GM19395 (cell line): ENCODE results near the gene COMMD8.

ENCODE experiments used
- ATAC-seq: cut with Tn5 transposase; IDR thresholded peaks from one replicate; pipeline ENCODE4 v1.9.1; 2021; ENCODE audit warnings: mild to moderate bottlenecking, moderate library complexity; ENCODE audit not compliant: unreplicated experiment

Gene COMMD8

DNA sequence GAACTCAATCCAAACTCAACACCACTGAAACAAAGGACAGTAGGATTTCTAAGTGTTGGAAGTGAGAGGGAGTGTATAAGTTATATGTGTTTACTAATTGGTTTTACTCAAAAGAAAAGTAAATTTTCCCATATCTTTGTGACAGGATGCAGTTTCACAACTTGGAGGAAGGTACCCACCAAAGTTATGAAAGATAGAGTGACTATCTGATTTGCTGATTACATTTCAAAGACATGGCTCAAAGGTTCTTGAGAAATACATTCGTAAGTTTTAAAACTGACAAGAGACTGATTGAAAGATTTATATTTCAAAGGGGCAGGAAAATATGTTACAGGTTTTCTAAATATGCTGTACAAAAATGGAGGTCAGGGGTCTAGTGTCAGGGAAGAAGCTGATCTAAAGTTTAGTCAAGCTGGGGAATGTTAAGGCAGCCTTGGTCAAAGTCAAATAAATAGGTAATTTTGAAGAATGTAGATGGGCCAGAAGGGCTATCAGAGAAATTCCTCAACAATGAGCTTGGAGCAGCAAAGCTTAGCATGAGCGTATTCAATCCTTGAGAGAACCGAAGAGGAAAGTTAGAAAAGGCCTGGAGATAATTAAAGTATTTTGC is 9.7 kb upstream of the COMMD8 start:
- ATAC-seq, result no peak

GRCh38 chr4:47471591-47471990 is 8.1 kb upstream of the COMMD8 start:
- no peak for ATAC-seq

GRCh38 chr4:47471064-47471463 is 7.6 kb upstream of the COMMD8 start:
- no peak for ATAC-seq

DNA sequence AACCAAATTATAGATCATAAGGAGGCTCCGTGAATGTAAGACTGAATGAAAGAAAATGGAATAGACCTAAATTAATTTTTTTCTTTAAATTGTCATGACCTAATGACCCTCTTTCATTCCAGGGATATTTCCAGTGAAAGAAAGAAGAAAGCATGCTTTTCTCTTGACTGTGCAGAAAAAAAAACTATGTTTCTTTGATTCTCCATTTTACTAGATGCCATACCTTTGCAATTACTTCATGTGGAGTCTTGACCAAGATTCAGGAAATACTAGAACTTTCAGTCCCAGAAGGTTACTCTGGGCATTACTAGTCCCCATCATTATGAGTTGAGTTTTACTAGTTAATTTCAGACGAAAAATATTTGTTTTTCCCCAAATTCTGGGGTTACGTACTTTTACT is 6.4 kb upstream of the COMMD8 start:
- no peak for ATAC-seq

DNA sequence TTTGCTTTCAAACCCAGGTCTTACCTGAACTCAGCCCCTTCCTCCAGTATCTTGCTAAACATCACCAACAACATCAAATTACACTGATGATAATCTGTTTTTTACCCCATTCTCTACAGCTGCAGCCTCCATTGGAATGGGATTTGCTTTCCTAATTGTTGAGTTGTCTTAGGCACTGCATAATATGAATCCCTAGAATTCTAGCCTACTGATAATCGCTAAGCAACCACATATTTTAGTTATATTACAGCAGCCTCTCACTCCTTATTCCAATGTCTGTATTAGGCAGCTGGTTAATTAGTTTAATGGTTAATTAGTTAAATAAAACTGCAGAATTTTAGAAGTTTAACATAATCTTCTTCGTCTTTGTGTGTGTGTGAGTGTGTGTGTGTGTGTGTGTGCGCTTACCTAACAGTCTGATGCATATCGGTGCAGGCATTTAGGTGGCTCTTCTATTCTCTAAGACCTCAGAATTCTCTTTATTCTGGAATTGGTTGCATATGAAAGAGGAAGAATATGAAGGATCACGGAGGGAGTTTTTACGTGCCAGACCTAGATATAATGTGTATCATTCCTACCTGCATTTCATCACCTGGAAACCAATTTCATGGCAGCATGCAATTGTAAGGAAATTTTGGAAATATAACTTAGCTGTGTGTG is 5.3 kb upstream of the COMMD8 start:
- ATAC-seq, result no peak

DNA sequence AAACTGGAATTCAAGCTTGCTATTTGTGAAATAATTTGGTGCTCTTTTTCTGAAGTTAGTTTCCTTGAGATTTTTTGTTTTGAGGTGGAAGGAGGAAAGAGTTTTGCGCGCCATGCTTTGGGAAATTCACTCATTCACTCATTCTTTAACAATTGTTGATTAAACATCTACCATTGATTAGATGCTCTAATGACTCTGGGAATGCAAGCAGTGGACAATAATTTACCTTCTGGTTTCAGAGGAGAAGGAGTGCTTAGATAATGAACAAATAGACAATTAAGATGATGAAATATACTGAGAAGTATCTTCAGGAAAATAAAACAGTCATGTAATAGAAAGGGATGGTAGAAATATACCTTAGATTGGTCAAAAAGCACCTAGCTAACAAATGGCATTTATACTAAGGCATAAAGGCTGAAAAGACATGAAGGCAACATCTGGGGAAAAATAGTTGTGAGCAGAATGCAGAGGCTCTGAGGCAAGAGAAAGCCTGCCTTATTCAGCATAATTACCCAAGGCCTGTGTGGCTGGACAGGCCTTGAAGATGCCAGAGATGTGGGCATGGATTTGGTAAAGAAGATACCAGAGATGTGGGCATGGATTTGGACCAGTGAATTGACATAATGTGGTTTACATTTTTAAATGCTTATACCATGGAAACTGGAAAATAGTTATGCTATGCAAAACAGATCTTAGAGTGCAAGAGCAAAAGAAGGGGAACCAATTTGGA is 2.7 kb upstream of the COMMD8 start:
- no peak for ATAC-seq

DNA sequence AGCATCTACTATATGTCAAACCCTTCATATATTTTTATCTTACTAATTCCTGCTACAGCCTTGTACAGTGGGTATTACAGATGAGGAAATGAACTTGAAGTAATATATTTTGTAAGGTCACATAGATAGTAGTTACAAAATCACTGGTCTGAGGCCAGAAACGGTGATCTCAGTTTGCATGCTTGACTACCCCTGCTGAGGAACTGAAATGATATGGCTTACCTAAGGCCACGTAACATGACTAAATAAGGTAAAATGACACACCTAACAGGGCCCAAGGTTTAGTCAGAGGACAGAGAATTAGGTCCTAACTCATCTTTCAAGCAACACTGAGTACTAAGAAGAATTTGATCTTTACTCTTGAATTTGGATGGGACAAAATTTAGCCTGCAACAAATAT is 1.5 kb upstream of the COMMD8 start:
- ATAC-seq, result peak; percentile 42

- peak; percentile 39 for ATAC-seq
Observed at GRCh38 chr4:47462799-47463234, 685 bp downstream of the COMMD8 start.

- ATAC-seq, result no peak
Observed at GRCh38 chr4:47451657-47452056, 11.8 kb downstream of the COMMD8 start.

DNA sequence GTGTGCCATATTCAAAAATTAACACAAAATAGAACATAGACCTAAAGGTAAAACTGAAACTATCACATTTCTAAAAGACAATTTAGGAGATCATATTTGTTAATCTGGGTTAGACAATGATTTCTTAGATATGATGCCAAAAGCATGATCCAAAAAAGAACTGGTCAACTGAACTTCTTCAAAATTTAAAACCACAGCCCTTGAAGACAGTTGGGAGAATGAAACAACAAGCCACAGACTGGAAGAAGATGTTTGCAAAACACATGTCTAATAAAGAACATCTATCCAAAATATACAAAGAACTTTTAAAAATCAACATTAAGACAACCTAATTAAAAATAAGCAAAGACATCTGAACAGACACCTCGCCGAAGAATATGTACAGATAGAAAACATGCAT is 19.5 kb downstream of the COMMD8 start:
- ATAC-seq, result no peak

GRCh38 chr4:47442980-47443379 is 20.5 kb downstream of the COMMD8 start:
- peak; percentile 83 for ATAC-seq

DNA sequence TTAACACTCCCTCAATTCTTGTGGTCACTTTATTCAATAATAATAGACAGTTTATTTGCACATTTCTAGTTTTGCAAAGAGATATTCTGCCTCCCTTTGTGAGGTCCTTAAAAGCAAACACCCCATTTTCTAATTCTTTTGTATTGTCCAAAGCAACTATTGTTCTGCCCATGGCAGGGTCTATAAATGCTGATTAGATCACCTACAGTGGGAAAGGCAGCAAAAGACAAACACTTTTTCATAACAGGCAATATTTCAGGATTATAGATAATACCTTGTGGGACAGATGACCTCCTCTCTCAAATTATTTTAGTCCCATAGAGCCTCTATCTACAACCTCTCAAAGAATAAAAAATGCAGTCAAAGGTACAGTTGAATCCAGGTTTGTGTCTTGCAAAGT is 28.6 kb downstream of the COMMD8 start:
- no peak for ATAC-seq

GRCh38 chr4:47432749-47433148 is 30.8 kb downstream of the COMMD8 start:
- ATAC-seq, result no peak

DNA sequence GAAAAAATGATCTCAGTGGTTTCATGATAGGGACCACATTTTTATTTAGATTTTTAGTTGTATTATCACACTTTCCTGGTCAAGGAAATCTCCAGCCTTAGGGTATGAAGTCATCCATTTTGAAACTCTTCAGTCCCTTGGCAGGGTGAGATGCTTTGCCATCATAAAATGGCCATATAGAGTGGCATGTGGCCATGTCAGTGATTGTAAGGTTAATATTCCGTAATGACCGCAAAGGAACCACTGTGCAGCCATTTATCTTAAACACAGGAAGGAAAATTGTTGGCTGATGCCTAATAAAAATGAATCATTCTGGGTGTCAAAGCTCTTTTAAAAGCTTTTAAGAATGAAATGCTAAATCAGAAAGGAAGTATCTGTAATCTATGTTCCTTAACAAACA is 35.6 kb downstream of the COMMD8 start:
- ATAC-seq, result no peak

DNA sequence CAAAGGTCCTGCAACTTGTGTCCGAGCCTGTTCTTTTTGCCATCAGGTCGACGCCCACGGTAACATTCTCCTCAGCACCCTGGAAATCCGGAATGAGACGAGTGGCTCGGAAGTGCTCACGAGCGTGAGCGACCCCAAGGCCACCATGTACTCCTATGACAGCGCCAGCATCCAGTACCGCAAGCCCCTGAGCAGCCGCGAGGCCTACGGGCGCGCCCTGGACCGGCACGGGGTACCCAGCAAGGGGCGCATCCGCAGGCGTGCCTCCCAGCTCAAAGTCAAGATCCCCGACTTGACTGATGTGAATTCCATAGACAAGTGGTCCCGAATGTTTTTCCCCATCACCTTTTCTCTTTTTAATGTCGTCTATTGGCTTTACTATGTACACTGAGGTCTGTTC is 37.9 kb downstream of the COMMD8 start:
- ATAC-seq, result no peak

- ATAC-seq, result no peak
Observed at GRCh38 chr4:47419296-47419695, 44.2 kb downstream of the COMMD8 start.

DNA sequence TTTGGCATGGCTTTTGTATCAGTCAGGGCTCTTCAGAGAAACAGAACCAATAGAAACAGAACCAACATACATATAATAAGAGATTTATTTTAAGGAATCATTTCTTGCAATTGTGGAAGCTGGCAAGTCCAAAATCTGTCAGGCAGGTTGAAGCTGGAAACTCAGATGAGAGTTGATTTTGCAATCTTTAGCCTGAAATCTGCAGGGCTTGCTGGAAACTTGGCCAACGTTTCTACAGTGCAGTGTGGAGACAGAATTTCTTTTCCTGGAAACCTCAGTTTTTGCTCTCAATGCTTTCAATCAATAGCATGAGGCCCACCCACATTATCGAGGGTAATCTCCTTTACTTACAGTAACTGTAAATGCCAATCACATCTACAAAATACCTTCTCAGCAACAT is 45.4 kb downstream of the COMMD8 start:
- no peak for ATAC-seq

DNA sequence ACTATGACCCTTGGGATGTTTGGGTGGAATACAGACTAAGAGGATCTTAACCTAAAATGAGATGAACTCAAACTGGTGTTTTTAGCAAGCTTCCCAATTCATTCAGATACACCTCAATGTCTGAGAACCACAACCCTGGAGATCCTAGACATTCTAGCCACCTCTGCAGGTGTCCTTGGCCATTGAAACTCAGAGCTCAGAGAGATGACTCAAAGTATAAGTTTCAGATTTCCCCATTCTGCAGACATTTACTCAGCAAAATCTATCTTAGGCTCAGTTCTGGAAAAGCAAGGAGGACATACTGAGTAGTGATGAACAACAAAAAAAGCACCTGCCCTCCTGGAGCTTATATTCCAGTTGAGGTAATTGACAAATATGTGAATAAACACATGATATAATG is 47.8 kb downstream of the COMMD8 start:
- ATAC-seq, result peak; percentile 72

DNA sequence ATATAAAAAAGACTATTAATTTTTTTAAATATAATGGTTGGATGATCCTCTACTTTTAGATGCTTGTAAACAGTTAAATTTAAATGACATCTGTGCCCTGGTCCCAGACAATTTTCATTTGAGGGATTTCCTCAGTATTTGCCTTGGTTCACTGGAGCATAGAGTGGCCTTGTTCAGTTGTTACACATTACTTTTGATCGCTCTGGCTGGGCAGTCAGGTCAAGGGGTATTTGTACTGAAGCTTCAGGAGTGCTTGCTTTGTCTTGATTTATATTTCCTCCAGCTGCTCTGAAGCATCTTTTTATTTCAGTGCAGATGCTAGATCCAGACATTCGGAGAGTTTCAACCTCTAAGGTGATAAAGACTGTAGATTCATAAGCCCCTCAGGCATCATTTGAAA is 50.0 kb downstream of the COMMD8 start:
- peak; percentile 44 for ATAC-seq

DNA sequence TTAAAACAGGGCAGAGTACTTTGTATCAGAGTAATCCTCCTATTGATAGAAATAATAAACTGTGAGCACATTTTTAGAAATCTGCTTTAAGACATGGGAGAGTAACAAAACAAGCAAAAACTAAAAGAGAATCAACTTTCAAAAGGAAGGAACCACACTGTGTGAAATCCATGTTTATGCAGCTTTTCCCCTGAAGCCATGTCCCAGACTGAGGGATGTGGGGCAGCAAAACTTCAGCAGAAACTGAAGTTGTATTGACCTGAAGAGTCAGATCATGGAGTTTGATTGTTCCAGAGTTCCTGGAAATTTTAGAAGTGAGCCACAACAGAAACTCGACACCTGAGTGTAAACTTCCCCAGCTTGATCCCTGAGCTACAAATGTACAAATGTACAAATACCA is 53.2 kb downstream of the COMMD8 start:
- no peak for ATAC-seq

DNA sequence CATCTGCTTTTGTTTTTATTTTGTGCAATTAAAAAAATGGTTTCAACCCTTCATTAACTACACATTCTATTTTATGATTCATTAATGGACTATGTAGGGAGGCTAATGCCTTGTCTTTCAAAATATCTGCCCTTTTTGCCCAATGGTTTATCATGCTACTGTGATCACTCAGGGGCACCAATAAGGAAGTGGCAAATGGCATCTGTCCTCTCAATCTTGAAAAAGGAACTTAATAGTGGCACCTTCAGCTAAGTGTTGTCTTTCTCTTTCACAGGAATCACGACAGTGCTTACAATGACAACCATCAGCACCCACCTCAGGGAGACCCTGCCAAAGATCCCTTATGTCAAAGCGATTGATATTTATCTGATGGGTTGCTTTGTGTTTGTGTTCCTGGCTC is 57.1 kb downstream of the COMMD8 start:
- no peak for ATAC-seq
